Pulmonary artery endothelial cell (primary cell): ENCODE data around the gene MEAF6. TPM values are rescaled to one million over a fixed set of nuclear protein-coding genes. Genes with fewer than 3 reads are reported as not detected.

ENCODE experiments used
- DNase-seq: peaks from one replicate; pipeline ENCODE4 v3.0.0-alpha.2; 2011; ENCODE audit warnings: low read depth, low spot score
- total RNA-seq: library from RNA; depleted of rRNA; stranded (reverse); fragments of >200 nt; gene quantifications from 2 replicates; pipeline ENCODE4 v1.2.3, GENCODE V29; 2014

MEAF6 gene
- total RNA-seq, 1 donor from 2014 or later = 41.0 TPM

DNA sequence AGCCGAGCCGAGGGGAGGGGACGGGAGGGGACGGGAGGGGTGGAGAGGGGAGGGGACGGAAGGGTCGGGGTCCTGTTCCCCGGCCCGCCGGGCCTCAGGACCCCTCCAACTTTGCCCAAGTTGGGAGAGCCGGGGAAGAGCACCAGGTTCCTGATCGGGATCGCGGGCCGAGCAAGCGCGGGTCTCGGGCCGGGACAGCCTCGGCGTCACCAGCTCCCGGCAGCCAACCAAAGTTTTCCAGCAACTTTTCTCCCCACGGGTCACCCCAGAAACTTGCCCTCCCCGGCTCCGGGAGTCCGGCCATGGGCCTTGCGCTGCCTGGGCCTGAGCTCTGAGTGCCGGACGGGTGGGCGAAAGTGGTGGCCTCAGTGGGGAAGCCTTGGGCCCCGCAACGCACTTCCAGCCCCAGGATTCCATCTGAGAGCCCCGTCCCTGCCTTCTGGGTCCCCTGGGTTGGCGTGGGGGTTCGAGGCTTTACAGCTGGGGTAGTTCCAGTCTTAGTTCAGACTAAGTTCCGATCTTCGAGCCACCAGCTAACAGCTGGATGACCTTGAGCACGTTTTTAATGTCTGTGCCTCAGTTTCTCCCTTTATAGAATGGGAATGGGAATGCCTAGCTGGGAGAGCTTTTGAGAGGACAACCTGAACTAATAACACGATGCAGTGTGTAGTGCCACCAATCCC lies 39.7 kb downstream of the MEAF6 start:
- no peak for DNase-seq

DNA sequence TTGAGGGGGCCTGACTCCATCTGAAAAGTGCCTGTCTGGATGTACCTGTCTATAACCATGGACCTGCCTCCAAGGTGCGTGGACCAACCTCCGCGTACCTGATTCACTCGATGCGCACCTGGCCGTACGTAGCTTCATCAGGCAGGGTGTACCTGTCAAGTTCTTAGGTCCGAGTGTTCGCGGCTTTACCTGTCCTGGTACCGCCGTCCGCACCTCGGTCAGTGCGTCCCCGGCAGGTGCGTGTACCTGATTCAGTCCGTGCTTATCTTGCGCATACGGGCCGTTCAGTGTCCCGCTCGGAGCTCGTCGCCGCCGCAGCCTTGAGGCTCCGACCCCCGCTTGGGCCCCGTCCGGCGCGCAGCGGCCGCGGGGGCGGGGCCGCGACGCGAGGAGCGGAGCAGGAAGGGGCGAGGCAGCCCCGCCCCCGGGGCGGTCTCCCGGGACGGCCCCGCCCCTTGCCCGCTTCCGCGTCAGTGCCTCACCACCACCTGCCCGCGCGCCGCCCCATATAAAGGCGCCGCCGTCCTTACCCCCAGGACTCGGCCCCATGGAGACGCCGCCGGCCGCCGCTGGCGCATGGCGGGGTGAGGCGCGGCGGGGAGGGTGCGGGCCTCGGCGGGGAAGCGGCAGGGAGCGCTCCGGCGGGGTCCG lies 40.4 kb downstream of the MEAF6 start, which contains the start of gene ZC3H12A:
TSS of gene ZC3H12A (plus strand) at position 535 of the 651 bp plus-strand sequence. CDS start 917 bp downstream, outside the sequence.
- DNase-seq = no peak

DNA sequence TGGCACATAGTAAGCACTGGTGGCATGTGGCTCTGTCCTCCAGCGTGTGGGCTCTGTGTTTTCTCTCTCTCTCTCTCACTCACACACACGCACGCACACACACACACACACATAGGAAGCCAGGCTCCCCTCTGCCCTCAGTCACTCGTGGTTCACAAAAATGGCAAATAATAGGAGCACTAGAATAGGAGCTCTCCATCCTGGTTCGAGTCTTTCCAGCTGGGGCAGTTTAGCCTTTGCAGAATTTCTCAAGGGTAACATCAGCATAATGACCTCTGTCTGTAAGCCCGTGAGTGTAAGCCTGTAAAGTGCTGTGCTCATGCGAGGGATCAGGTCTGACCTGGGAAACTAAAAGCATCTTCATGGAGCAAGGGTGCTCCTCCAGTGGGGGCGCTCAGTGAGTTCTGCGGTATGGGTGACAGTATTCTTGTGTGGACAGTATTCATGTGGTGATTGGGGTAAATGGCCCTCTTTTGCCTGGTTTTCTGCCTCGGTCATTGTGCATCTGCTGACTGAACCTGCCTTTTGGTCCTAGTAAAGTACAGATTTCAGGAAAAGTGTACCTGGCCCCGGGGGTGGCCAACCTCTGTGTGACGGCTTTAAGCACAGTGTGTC lies 41.0 kb downstream of the MEAF6 start:
- no peak for DNase-seq

DNA sequence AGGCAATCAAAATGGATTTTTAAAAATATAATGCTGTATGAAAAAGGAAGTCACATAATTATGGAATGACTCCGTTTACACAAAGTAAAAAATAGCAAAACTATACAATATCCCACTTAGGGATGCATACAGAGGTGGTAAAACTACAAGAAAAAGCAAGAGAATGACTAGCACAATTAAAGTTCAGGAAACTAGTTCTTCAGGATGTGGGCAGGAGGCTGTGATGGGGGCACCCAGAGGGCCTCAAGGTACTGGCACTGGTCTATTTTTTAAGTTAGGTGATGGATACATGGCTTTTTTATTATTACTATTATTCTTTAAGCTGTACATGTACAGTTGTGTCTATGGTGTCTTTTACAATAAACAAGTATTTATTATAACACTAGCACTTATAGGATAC lies 41.6 kb downstream of the MEAF6 start:
- DNase-seq = no peak

DNA sequence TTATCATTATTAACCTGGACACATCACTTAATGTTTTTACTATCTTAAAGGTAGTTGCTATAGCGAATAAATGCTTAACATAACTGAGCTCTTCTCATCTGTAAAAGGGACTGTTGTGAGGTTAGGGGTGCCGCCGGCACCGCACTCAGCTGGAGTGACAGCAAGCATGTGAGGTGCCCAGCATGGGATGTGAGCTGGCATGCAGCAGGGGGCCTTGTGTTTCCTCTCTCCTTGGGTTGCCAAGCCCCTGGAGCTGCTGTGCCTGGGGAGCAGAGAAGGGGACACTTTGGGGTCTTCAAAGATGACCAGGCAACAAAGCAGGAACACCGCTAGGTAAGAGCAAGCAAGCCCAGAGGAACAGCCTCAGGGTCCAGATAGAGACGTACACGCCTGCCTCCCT lies 42.3 kb downstream of the MEAF6 start:
- DNase-seq = no peak

DNA sequence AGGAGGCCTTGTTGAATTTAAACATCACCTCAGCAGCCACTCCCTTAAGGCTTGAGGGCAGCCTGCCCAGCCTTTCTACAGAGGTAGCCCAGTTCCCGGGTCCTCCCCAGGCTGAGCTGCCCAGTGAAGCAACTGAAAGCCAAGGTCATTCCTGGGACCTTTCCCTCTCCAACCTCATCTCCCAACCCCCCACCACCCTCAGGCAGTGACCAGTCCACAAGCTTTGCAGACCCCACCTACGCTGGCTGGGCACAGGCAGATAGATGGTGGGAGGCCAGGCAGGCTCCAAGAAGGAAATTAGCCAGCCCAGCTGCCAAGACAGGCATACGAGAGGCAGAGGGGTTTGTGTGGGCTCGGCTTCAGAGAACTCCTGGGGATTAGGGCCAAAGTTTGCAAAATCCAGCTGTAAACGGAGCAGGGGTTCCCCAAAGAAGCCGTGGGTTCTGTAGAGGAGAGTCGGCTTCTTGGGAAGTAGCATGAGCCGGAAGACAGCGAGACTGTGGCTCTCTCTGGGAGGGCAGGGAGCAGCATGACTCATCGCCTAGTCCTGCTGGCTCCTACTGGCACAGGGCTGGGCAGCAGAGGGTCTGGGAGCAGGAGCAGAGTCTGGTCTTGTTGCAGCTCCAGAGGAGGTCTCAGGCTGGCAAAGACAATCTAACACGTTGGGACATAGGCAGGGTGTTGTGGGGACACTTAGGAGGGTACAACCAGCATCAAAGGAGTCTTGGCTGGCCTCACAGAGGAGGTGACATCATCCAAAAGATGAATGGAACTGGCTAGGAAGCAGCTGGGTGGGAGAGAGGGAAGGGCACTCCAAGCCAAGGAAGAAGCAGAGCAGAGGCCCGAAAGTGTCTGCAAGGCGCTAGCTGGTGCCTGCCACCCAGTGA lies 43.0 kb downstream of the MEAF6 start:
- peak; percentile 68 for DNase-seq

DNA sequence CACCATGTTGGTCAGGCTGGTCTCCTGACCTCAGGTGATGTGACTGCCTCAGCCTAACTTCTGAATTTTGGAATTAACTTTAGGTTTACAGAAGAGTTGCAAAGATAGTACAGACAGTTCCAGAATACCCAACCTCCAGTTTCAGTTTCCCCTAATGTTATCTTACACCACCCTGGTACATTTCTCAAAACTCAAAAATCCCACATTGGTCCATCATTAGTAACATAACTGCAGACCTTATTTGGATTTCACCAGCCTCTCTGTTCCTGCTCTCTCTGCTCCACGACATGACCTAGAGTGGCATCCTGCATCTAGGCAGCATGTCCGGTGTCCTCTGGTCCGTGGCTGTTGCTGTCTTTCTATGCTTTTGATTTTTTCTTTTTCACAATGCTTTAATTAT lies 45.2 kb downstream of the MEAF6 start:
- no peak for DNase-seq

DNA sequence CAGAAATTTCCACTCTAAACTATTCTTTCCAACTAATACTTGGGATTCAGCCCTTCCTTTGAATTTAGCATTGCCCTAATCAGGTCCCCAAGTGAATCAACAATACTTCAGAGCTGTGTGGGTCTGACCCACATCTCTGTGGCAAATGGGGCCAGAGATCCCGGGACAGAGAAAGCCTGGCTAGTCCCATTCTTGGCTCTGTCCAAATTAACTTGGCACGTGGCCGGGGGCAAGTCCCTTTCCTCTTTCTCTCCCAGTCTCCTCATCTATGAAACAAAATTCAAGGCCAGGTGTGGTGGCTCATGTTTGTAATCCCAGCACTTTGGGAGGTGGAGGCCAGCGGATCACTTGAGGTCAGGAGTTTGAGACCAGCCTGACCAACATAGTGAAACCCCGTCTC lies 46.5 kb downstream of the MEAF6 start:
- DNase-seq = no peak

DNA sequence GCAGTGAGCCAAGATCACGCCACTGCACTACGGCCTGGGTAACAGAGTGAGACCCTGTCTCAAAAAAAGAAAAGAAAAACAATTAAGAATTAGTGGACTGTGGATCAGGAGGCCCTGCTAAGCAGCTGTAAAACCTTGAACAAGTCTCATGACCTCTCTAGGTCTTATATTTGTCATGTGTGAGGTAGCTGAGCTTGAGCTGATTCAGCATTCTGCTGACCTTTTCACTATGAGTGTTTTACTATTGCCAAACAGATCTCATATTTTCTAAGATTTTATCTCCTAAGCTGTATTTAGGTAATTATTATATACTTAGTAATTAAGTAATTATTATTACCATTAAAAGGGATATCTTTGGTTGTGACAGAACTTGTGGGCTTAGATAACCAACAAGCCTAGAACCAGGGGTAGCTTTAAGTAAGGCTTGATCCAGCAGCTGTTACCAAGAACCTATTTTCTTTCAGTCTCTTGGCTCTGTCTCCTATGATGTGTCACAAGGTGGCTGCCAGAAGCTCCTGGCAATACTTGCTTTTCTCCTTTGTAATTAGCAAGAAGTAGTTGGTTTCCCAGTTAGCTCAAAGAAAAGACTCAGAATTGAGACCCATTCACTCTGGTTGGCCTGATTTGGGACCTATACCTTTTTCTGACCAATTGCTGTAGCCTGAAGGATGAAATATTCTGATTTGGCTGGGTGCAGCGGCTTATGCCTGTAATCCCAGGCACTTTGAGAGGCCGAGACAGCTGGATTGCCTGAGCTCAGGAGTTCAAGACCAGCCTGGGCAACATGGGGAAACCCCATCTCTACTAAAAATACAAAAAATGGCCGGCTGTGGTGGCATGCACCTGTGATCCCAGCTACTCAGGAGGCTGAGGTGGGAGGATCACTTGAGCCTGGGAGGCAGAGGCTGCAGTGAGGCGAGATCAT lies 48.7 kb downstream of the MEAF6 start:
- no peak for DNase-seq

DNA sequence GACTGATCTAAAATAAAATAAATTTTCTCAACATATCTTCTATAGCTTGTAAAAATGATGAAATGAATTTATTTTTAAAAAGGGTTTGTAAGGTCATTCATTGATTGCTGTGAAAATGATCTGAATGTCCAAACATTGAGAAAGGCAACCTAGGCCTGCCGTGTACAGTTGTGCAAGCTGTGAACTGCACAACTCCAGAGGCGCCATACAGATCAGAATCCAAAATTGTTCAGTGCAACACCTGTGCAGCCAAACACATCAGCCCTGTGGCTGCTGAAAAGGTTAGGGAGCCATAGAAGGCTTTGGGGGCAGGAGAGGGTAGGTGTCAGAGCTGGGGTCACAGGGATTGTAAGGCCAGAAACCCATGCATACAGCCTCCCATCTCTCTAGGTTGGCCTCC lies 50.1 kb downstream of the MEAF6 start:
- no peak for DNase-seq

DNA sequence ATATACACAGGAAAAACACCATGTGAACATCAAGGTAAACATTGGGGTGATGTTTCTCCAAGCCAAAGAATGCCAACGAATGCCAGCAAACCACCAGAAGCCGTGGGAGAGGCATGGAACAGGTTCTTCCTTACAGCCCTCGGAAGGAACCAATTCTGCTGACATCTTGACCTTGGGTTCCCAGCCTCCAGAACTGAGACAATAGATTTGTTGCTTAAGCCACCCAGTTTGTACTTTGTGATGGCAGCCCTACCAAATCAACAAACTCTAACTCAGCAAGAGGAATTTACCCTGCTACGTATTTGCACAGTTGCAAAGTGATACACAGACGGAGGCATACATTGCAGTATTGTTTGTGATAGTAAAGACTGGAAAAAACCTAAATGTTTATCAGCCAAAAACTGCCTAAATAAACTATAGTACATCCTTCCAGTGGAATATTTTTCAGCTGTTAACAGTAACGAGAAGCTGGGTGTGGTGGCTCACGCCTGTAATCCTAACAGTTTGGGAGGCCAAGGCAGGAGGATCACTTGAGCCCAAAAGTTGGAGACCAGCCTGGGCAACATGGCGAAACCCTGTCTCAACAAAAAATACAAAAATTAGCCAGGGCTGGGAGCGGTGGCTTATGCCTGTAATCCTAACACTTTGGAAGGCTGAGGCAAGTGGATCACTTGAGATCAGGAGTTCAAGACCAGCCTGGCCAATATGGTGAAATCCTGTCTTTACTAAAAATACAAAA lies 52.7 kb downstream of the MEAF6 start:
- no peak for DNase-seq

DNA sequence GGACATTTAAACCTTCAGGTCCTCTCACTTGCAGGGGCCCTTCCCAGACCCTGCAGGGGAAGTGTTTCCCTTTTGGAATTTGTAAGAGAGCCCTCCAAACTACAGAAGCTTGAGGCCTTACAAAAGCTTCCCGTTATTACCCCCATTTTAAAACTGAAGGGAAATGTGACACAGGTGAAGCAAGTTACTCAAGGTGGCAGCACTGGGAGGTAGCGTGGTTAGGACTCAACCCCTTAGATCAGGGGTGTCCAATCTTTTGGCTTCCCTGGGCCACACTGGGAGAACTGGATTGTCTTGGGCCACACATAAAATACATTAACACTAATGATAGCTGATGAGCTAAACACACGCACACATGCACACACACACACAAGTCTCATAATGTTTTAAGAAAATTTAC lies 56.0 kb downstream of the MEAF6 start:
- DNase-seq = no peak

DNA sequence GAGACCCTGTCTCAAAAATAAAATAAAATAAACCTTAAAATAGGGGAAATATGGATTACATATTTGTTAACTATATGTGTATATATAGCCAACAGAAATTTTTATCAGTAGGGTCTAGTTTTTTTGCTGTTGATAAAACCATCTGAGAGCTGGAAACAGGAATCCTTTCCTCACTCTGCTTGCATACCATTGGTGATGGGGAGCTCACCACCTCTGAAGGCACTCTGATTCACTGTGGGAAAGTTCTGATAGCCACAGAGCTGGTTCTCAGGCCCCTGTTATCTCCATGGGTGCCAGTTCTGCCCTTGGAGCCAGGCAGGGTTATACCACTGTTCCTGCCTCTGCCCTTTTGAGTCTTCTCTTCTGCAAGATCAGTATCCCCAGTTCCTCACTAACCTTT lies 58.0 kb downstream of the MEAF6 start:
- DNase-seq = no peak

DNA sequence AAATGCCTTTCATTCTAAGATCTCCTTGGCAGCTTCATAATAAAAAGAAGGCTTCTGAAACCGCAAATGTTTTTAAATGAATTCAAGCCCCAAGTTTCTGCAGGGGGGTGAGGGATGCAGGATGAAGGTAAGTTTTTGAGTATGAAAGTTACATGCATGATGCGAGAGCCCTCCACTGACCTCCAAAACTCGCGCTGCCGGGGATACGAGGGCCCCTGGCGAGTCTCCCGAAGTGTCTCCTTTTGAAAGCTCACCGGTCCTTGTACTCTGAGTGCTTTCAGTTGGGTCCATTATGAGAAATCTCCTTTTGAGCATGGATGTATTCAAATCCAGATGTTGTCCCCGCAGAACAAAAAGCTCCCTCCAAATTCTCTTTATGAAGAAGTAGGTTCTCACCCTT lies 59.0 kb downstream of the MEAF6 start:
- DNase-seq = no peak

DNA sequence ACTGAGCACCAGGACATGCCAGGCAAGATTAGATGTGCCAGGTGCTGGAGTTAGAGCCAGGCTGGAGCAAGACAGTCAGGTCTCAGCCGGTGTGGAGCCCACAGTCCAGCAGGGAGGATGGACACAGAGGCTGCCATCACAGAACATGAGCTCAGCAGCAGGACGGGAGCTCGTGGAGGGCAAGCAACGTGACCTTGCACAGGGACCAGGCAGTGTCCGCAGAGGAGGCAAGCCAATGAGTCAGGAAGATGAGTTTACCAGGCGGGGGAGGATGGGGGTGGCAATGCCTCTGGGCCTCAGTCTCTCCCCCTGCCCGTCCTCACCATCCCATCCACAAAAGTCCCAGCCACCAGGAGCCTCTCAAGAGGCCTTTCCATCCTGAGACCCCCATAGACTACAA lies 60.9 kb downstream of the MEAF6 start:
- no peak for DNase-seq

DNA sequence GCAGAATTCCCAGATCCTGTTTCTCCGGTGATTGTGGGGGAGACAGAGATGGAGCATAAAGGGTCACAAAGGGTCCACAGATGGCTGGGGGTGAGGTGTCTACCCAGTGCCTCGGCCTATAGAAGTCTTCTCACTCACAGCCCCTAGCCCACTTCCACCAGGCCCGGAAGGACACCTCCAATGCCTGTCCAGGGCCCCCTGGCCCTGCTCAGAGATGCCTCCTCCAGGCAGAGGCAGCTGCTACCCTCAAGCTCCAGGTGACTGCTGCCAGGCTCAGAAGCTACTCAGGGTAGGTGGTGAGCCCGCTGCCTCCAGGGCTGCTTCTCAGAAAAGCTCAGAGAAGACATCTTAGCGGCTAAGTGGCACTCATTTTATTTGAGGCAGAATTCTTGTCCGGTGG lies 62.1 kb downstream of the MEAF6 start:
- DNase-seq = no peak

DNA sequence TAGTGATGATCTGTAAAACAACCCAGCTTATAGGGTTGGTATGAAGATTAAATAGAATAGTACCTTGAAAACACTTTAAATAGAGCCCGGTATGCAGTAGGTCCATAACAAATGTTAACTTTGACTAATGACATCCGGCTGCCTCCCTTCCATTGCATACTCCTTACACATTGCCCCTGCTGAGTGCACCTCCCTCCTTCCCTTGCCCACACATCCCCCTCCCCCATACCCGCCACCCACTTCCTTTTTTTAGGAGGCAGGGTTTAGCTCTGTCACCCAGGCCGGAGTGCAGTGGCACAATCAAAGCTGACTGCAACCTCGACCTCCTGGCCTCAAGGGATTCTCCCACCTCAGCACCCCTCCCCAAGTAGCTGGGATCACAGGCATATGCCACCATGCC lies 64.6 kb downstream of the MEAF6 start:
- DNase-seq = no peak

DNA sequence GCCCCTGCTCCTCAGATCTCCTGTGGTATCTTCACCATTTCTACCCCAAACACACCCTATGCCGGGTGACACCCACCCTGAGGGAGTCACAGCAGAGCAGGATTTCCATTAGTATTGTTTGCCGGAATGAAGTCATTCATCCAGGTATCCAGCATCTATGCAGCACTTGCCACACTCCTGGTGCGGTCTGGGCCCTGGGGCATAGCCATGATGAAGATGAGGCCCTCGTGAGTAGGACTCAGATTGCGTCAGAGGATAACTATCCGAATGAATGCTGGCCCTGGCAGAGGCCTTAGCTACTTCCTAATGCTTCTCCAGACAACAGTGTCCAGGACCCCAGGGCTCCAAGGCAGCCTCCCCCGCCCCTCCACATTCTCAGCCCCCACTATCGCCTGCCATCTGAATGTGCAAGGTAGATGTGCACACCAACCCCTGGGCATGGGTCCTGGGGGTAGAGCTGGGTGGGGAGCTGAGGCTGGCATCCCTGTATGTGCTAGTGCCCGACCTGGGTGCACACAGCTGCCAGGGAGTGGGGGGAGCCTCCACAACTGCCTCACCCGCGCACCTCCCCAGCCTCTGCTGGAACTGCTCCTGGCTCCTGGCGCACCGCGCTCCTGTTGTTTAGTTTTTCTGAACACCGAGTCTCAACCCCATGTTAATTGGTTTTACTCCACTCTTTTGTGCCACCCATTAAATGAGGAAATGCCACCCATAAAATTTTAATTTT lies 65.7 kb downstream of the MEAF6 start:
- no peak for DNase-seq

DNA sequence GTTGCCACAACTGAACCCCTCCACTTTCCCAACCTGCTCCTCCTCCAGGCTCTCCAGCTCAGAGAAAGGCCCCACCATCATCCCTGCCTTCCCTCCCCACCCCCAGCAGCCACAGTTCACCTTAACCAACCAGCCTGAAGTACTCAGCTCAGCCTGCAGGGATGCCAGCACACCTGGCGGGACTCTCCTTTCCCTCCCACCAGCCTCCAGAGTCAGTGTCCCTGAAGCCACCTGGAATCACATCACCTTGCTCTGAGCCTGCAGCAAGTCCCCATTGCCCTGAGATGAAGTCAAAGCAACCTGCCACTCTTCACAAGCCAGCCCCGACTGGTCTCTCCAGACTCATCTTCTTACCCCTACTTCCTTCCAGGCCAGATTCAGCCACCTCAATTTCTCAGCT lies 66.4 kb downstream of the MEAF6 start:
- no peak for DNase-seq
